ENCODE data around the gene GTPBP4. TPM values are rescaled to one million over a fixed set of nuclear protein-coding genes. Genes with fewer than 3 reads are reported as not detected.

GTPBP4 gene
- total and polyA plus RNA-seq, 2 experiments from 2014 or later = 42.1 to 49.7 TPM

DNA sequence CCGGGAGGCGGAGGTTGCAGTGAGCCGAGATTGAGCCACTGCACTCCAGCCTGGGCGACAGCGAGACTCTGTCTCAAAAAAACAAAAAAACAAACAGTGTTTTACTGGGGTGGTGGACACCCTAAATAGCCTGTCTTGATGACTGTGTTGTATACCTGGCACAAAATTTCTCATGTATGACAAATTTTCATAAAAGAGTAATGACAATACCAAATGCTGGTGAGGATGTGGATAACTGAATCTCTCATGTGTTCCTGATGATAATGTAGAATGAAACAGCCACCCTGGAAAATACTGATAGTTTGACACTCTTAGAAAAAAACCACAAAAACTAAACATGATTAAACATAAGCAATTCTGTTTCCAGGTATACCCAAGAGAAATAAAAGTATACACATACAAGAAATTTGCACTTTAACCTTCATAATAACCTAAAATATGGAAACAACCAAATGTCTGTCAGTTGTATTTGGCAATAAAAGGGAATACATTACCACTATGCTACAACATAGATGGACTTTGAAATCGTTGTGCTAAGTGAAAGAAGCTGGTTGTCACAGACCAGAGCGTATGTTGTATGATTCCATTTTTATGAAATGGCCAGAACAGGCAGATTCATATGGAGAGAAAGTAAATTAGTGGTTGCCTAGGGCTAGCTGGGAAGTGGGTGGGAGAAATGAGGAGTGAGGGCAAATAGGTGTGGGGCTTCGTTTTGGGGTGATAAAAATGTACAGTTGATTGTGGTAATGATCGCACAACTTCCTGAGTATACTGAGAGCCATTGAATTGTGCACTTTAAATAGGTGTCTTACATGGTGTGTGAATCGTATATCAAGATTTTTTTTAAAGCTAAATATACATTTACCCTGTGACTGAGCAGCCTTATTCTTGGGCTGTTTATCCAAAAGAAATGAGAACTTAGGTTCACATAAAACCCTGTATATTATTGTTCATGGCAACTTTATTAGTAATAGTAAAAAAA lies 80.4 kb downstream of the GTPBP4 start:
- no peaks in the 10 kb centered on the region for H3K9me3 ChIP-seq (ENCODE audit: low read depth)
- H3K4me3 ChIP-seq = no peak overlapping the region
- H3K27me3 ChIP-seq = no peaks in the 10 kb centered on the region
- H3K4me1 ChIP-seq (ENCODE audit: low read depth) = no peaks in the 10 kb centered on the region
- H3K36me3 ChIP-seq = peaks cover 5% of the 10 kb centered on the region
- H3K27ac ChIP-seq = no peak overlapping the region
- TF ChIP-seq, protein P1, sequence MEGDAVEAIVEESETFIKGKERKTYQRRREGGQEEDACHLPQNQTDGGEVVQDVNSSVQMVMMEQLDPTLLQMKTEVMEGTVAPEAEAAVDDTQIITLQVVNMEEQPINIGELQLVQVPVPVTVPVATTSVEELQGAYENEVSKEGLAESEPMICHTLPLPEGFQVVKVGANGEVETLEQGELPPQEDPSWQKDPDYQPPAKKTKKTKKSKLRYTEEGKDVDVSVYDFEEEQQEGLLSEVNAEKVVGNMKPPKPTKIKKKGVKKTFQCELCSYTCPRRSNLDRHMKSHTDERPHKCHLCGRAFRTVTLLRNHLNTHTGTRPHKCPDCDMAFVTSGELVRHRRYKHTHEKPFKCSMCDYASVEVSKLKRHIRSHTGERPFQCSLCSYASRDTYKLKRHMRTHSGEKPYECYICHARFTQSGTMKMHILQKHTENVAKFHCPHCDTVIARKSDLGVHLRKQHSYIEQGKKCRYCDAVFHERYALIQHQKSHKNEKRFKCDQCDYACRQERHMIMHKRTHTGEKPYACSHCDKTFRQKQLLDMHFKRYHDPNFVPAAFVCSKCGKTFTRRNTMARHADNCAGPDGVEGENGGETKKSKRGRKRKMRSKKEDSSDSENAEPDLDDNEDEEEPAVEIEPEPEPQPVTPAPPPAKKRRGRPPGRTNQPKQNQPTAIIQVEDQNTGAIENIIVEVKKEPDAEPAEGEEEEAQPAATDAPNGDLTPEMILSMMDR (IDR thresholded peaks at IDR 0.05; ENCODE audit: low read depth, low read length) = no peak
- DNase-seq (ENCODE audit: low read depth in 1 of 2, low spot score in 1 of 2) = no peak

Other genes starting within 250 kb of the GTPBP4 start
- gene LARP4B, start 56.7 kb upstream of the GTPBP4 start, total RNA-seq = 35.3 and 36.2 TPM in 2 replicates
- 23.4 and 43.2 TPM in 2 replicates for gene LARP4B, start 56.7 kb upstream of the GTPBP4 start, polyA plus RNA-seq
- not detected in 2 replicates for gene IDI2, start 37.4 kb downstream of the GTPBP4 start, total RNA-seq
- 0.20 TPM in 1 of 2 replicates, not detected in the other for gene IDI2, start 37.4 kb downstream of the GTPBP4 start, polyA plus RNA-seq
- gene IDI1, start 60.7 kb downstream of the GTPBP4 start, total RNA-seq = 39.1 and 95.8 TPM in 2 replicates
- gene IDI1, start 60.7 kb downstream of the GTPBP4 start, polyA plus RNA-seq = 73.8 and 182 TPM in 2 replicates
- 13.0 and 14.6 TPM in 2 replicates for gene WDR37, start 68.0 kb downstream of the GTPBP4 start, total RNA-seq
- 15.7 and 16.7 TPM in 2 replicates for gene WDR37, start 68.0 kb downstream of the GTPBP4 start, polyA plus RNA-seq

All from cardiac muscle cell (in vitro differentiated cells and primary cell).